WTC11 (cell line): ENCODE results near the gene ILK.

ENCODE experiments used
- CREB1 ChIP-seq: sonication (generic); formaldehyde crosslinking; IDR thresholded peaks from 2 replicates; pipeline ENCODE4 v1.8.0; 2023; ENCODE audit warnings: mild to moderate bottlenecking, missing genetic modification reagents
- ZNF138 ChIP-seq: sonication (generic); formaldehyde crosslinking; conservative IDR thresholded peaks from 2 replicates; pipeline ENCODE4 v1.8.1; 2022; ENCODE audit warnings: mild to moderate bottlenecking, moderate library complexity, missing genetic modification reagents
- TF ChIP-seq, protein P1 (sequence below): fragments of 200-600 bp; IDR thresholded peaks from 2 replicates; pipeline ENCODE4 v1.8.0; 2022; ENCODE audit warnings: antibody characterized with exemption

DNA sequence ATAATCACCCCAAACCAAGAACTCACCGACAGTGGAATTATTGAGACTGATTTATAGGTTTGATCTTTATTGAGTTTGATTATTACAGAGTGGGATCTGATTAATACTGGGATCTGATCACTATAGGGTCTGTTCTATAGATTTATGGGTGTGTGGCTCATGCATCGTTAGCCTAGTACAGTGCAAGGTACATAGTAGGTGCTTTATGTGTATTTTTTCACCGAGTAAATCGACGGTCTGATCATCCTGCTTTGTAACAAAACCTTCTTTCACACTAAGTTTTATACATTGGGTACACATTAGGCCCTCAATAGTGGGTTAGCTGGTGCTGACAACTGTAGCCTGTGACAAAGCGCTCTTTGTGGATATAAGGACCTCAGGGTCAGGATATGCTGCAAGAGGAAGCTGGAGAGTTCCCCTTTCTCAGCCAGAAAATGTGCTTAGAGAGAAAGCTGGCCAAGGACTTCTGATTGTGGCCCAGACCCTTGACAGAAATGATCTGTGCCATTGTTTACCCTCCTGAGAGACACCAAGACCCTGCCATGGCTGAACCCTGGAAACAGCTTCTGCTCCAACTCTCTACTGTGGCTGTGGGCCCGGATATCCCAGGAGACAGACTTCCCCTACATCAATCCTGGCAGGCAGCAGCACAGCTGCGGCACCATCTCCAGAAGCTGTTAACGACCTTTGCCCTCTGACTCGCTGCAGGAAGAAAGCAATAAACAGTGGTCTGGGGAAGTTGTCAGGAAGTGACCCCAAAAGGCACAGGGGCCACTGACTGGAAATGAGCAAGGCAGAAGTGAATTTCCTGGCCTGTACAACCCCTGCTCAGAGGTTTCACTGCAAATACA, 31.7 kb downstream of the ILK start:
- no peak for TF ChIP-seq CREB1 (CRISPR knock-in tag)
- TF ChIP-seq, protein P1, sequence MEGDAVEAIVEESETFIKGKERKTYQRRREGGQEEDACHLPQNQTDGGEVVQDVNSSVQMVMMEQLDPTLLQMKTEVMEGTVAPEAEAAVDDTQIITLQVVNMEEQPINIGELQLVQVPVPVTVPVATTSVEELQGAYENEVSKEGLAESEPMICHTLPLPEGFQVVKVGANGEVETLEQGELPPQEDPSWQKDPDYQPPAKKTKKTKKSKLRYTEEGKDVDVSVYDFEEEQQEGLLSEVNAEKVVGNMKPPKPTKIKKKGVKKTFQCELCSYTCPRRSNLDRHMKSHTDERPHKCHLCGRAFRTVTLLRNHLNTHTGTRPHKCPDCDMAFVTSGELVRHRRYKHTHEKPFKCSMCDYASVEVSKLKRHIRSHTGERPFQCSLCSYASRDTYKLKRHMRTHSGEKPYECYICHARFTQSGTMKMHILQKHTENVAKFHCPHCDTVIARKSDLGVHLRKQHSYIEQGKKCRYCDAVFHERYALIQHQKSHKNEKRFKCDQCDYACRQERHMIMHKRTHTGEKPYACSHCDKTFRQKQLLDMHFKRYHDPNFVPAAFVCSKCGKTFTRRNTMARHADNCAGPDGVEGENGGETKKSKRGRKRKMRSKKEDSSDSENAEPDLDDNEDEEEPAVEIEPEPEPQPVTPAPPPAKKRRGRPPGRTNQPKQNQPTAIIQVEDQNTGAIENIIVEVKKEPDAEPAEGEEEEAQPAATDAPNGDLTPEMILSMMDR = no peak
- no peak for TF ChIP-seq ZNF138
